Measurements from ENCODE around the gene LRR1. TPM values are rescaled to one million over a fixed set of nuclear protein-coding genes. Genes with fewer than 3 reads are reported as not detected.

Gene LRR1
- total and polyA plus RNA-seq, 2 of the 4 experiments (the other 2 are of a cell fraction), result 11.6 to 20.8 TPM

DNA sequence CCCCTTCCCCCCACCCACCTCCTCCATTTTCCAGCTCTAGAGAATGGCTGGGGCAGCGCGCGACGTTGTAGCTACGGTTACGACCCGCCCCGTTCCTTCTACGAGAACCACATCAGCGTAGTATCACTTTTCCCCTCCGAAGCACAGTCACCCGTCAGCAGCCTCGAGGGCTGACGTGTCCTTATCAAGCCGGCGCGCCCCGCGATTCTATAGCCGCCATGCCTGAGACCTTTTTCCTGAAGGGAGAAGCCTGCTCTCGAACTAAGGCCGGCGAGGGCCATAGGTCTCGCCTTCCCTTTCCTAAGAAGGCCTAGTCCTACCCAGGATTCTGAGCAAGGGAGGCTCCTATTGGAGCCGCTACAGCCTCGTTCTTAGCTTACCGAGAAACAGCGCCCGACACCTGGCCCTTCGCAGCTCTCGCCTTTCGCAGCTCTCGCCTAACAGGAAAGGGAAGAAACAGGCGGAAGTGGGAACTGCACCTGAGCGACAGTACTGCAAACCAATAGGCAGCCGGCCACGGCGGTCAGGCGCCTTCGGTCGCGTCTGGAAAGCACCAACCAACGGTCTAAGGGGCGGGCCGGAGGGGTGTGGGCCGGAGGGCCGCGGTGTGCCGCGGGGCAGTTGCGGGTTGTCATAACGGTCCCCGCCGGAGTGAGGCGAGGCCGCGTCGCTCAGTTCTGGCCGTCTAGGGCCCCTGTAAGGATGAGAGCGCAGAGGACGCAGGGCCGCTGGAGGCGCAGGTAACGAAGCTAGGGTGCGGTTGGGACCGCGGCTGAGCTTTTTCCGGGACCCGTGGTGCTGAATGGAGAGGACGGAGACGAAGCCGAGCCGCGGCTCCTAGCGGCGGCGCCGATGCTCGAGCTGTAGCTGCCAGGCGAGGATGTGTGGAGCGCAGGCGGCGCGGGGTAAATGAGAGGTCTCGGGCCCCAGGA, 21.7 kb downstream of the LRR1 start, which contains the start of the genes MGAT2 and RPL36AL:
Gene MGAT2, plus strand, starts transcription at position 618 of the 932 bp plus-strand sequence. CDS start 470 bp downstream, outside the sequence.
Gene RPL36AL, minus strand, starts transcription at position 445 of the 932 bp plus-strand sequence. CDS start 1,522 bp downstream, outside the sequence.
- Histone ChIP-seq H2AK9ac (replicated peaks; ENCODE audit: low read depth, low read length, poor library complexity) (peak within 1 kb of the TSS; percentile 92), H2BK20ac (ENCODE audit: low read depth, low read length) (no peak within 1 kb of the TSS), H3K18ac (ENCODE audit: low read depth, low read length) (peak within 1 kb of the TSS; percentile 62), H3K23ac (ENCODE audit: low read depth, low read length) (peak within 1 kb of the TSS; percentile 90), H2BK15ac (ENCODE audit: low read depth, low read length) (no peak within 1 kb of the TSS), H4K20me1 (ENCODE audit: insufficient read depth, low read length) (peaks cover 46% of the 10 kb centered on the region), H3K27ac (ENCODE audit: insufficient read depth, low read length) (peak within 1 kb of the TSS; percentile 91), H3K27me3 (ENCODE audit: control insufficient read depth, insufficient read depth, low read length) (no peaks in the 10 kb centered on the region), H2AFZ (replicated peaks; ENCODE audit: low read length, poor library complexity) (peak within 1 kb of the TSS; percentile 89), H2BK120ac (ENCODE audit: low read depth, low read length) (peak within 1 kb of the TSS; percentile 48; the same call in 1 of the 2 replicates), H4K5ac (ENCODE audit: low read depth, low read length) (peak within 1 kb of the TSS; percentile 76), H3K4me3 (ENCODE audit: insufficient read depth, low read depth, low read length) (peak within 1 kb of the TSS; percentile 84), H3K9me3 (ENCODE audit: control insufficient read depth, insufficient read depth, low read length) (no peaks in the 10 kb centered on the region), H3K4ac (ENCODE audit: low read depth, low read length) (peak within 1 kb of the TSS; percentile 93), H3K4me2 (ENCODE audit: low read depth, low read length) (peak within 1 kb of the TSS; percentile 83), H3K79me1 (ENCODE audit: low read depth in 1 of 2, low read length in 2 of 2) (peaks cover 8 to 57% of the 10 kb centered on the region in 2 experiments; a peak in 3 of 4 replicates), H3K4me1 (ENCODE audit: control insufficient read depth, insufficient read depth, low read length) (peaks cover 13% of the 10 kb centered on the region), H3K56ac (ENCODE audit: extremely low read depth, insufficient read depth, low read length) (peak within 1 kb of the TSS; percentile 94), H3K9me1 (ENCODE audit: insufficient read depth, low read length) (peaks cover 7% of the 10 kb centered on the region), H3K9ac (ENCODE audit: low read depth, low read length) (peak within 1 kb of the TSS; percentile 92), H3K36me3 (ENCODE audit: control insufficient read depth, insufficient read depth, low read length) (peaks cover 11% of the 10 kb centered on the region), H3K14ac (replicated peaks; ENCODE audit: low read depth, low read length) (peak within 1 kb of the TSS; percentile 89), H4K91ac (ENCODE audit: insufficient read depth, low read depth, low read length) (peak within 1 kb of the TSS; percentile 91), H4K8ac (ENCODE audit: low read depth in 2 of 2, low read length in 2 of 2) (peak within 1 kb of the TSS; percentile 68 to 86), H2AK5ac (ENCODE audit: low read depth, low read length) (peak within 1 kb of the TSS; percentile 71), H2BK5ac (ENCODE audit: low read depth, low read length, poor library complexity, severe bottlenecking) (peak within 1 kb of the TSS; percentile 79)
- in situ Hi-C loops (cut with MboI; ENCODE audit: low sequenced_read_pairs), result no loop called here
- intact Hi-C loops (cut with micrococcal nuclease), result loop anchor here (2.0 kb wide), 1 partner anchor 158 kb away; no protein-coding TSS in a partner anchor
- ATAC-seq (ENCODE audit: low read depth) (peak; percentile 94), DNase-seq (peak; percentile 99)
- BruUV-seq (replicated peaks), result no TSS peak
- CTCF ChIA-PET, result interaction anchor here (0.9 to 1.1 kb wide), 3 partner anchors 11 to 14 kb away, joined by 3 read pairs; no protein-coding TSS in a partner anchor
- 0% methylated on average over 35 of the region's 85 CpGs; no CpG with 5 or more reads in 1 of the 2 experiments for WGBS, 2 experiments (ENCODE audit: extremely low coverage in 2 of 2, insufficient read length in 1 of 2)
- POLR2A ChIA-PET (ENCODE audit: unreplicated experiment), result no interaction called here
- dilution Hi-C loops (cut with HindIII; ENCODE audit: low sequenced_read_pairs, unreplicated experiment), result no loop called here
- TF ChIP-seq CHD1 (IDR thresholded peaks at IDR 0.05; ENCODE audit: low read depth, low read length) (no peak), POLR2A (IDR thresholded peaks at IDR 0.05; ENCODE audit: low read depth, low read length) (peak; percentile 97), BHLHE40 (IDR thresholded peaks at IDR 0.05; ENCODE audit: low read depth, low read length) (no peak), RFX5 (IDR thresholded peaks at IDR 0.05; ENCODE audit: low read depth, low read length) (no peak), FOS (IDR thresholded peaks at IDR 0.05; ENCODE audit: low read depth, low read length) (peak; percentile 38; the same call in 1 of the 2 replicates), CEBPB (IDR thresholded peaks at IDR 0.05; ENCODE audit: low read depth, low read length) (no peak), MXI1 (IDR thresholded peaks at IDR 0.05; ENCODE audit: borderline replicate concordance, low read depth, low read length) (peak; percentile 55; the same call in 1 of the 2 replicates), MAZ (IDR thresholded peaks at IDR 0.05; ENCODE audit: borderline replicate concordance, low read depth, low read length) (peak; percentile 47; the same call in 1 of the 2 replicates), RCOR1 (IDR thresholded peaks at IDR 0.05; ENCODE audit: insufficient replicate concordance, low read length) (no peak), RAD21 (IDR thresholded peaks at IDR 0.05; ENCODE audit: low read length) (no peak)
- TF ChIP-seq, protein P1, sequence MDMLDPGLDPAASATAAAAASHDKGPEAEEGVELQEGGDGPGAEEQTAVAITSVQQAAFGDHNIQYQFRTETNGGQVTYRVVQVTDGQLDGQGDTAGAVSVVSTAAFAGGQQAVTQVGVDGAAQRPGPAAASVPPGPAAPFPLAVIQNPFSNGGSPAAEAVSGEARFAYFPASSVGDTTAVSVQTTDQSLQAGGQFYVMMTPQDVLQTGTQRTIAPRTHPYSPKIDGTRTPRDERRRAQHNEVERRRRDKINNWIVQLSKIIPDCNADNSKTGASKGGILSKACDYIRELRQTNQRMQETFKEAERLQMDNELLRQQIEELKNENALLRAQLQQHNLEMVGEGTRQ (IDR thresholded peaks at IDR 0.05; ENCODE audit: low read depth, low read length), result peak; percentile 90
- TF ChIP-seq, protein P2, sequence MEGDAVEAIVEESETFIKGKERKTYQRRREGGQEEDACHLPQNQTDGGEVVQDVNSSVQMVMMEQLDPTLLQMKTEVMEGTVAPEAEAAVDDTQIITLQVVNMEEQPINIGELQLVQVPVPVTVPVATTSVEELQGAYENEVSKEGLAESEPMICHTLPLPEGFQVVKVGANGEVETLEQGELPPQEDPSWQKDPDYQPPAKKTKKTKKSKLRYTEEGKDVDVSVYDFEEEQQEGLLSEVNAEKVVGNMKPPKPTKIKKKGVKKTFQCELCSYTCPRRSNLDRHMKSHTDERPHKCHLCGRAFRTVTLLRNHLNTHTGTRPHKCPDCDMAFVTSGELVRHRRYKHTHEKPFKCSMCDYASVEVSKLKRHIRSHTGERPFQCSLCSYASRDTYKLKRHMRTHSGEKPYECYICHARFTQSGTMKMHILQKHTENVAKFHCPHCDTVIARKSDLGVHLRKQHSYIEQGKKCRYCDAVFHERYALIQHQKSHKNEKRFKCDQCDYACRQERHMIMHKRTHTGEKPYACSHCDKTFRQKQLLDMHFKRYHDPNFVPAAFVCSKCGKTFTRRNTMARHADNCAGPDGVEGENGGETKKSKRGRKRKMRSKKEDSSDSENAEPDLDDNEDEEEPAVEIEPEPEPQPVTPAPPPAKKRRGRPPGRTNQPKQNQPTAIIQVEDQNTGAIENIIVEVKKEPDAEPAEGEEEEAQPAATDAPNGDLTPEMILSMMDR (conservative IDR thresholded peaks at IDR 0.05; ENCODE audit: low read depth, low read length), result peak; percentile 29; the same call in 1 of the 2 replicates
- TF ChIP-seq, protein P3, sequence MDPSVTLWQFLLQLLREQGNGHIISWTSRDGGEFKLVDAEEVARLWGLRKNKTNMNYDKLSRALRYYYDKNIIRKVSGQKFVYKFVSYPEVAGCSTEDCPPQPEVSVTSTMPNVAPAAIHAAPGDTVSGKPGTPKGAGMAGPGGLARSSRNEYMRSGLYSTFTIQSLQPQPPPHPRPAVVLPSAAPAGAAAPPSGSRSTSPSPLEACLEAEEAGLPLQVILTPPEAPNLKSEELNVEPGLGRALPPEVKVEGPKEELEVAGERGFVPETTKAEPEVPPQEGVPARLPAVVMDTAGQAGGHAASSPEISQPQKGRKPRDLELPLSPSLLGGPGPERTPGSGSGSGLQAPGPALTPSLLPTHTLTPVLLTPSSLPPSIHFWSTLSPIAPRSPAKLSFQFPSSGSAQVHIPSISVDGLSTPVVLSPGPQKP (IDR thresholded peaks at IDR 0.05; ENCODE audit: borderline replicate concordance, low read depth, low read length), result no peak
